HepG2 (cell line): ENCODE results near the gene KLF6. TPM values are rescaled to one million over a fixed set of nuclear protein-coding genes. Genes with fewer than 3 reads are reported as not detected.

ENCODE experiments used
- ARID5B ChIP-seq: IDR thresholded peaks from 2 replicates; pipeline ENCODE4 v1.4.0; 2020; ENCODE audit warnings: mild to moderate bottlenecking, missing genetic modification reagents
- CHD2 ChIP-seq: IDR thresholded peaks from 2 replicates; pipeline ENCODE4 v1.6.1; 2011; ENCODE audit warnings: low read depth, low read length, improper control_type of control experiment
- NFE2L2 ChIP-seq: fragments of 150-350 bp; IDR thresholded peaks from 2 replicates; pipeline ENCODE4 v1.6.1; 2014; ENCODE audit warnings: low read length
- PAXIP1 ChIP-seq: sonication (generic); formaldehyde crosslinking; conservative IDR thresholded peaks from 2 replicates; pipeline ENCODE4 v1.4.0; 2020; ENCODE audit warnings: mild to moderate bottlenecking, missing genetic modification reagents, moderate library complexity
- POLR2G ChIP-seq: fragments of 200-400 bp; formaldehyde crosslinking; IDR thresholded peaks from 2 replicates; pipeline ENCODE4 v1.6.1; 2018; ENCODE audit warnings: mild to moderate bottlenecking, low read depth, low read length, moderate library complexity
- TEAD3 ChIP-seq: optimal IDR thresholded peaks from 2 replicates; pipeline ENCODE3; 2016; ENCODE audit warnings: borderline replicate concordance
- ZNF142 ChIP-seq: sonication (generic); formaldehyde crosslinking; IDR thresholded peaks from 2 replicates; pipeline ENCODE4 v1.4.0; 2020; ENCODE audit warnings: missing genetic modification reagents
- ZNF550 ChIP-seq: sonication (generic); formaldehyde crosslinking; IDR thresholded peaks from 2 replicates; pipeline ENCODE4 v1.4.0; 2020; ENCODE audit warnings: mild to moderate bottlenecking, missing genetic modification reagents, borderline replicate concordance
- ZNF747 ChIP-seq: sonication (generic); formaldehyde crosslinking; IDR thresholded peaks from 2 replicates; pipeline ENCODE4 v1.8.1; 2023; ENCODE audit warnings: missing genetic modification reagents, mild to moderate bottlenecking, borderline replicate concordance
- polyA plus RNA-seq, 8 experiments: library from polyadenylated mRNA; depleted of rRNA in 3 of 8; stranded (reverse) in 7 of 8; unstranded in 1 of 8; fragments of >200 nt; fragmentation: Illumina TruSeq in 4 of 8; extraction: Trizol in 4 of 8; gene quantifications; 2 replicates each; pipeline versions ENCODE4 v1.2.1 to v1.2.3, GENCODE V29; 2011 to 2016; ENCODE audit warnings: low read depth in 4 of 8, missing spikeins in 1 of 8, mixed read lengths in 1 of 8; ENCODE audit not compliant: insufficient read depth in 1 of 8
- total RNA-seq, 5 experiments: library from RNA; depleted of rRNA; stranded (reverse); fragments of >200 nt; fragmentation: Illumina TruSeq; extraction: Trizol; gene quantifications; 2 replicates each; pipeline ENCODE4 v1.2.3, GENCODE V29; 2016; ENCODE audit warnings: low read depth in 1 of 5
- TF ChIP-seq, protein P1 (sequence below): sonication (generic); formaldehyde crosslinking; IDR thresholded peaks from 2 replicates; pipeline ENCODE4 v1.5.0; 2020; ENCODE audit warnings: mild to moderate bottlenecking, missing genetic modification reagents, moderate library complexity

KLF6 gene
- total and polyA plus RNA-seq, 2 of the 13 experiments (the other 11 are each of a cell fraction or from before 2014, with no cell fraction given), result 27.0 to 71.9 TPM

DNA sequence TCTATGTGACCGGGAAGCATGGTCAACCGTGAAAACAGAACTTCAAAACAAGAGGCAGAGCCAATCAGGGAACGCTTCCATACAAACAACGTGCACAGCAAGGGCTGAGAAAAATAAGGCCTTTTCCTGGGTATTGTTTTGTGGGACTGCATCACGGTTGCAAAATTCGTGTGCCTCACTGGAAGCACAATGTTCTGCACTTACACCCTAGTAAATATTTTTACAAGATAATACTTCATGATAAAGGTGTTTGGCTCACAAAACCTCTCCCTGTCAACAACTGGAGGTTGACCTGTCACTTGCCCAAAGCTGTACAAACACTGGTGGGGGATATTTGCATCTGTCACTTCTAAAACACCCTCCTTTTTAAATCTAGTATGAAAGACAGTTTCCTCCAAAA is 37.0 kb downstream of the KLF6 start (continued):
- peak; percentile 77 for TF ChIP-seq PAXIP1
- peak; percentile 91 for TF ChIP-seq ARID5B (CRISPR knock-in tag)
- peak; percentile 50 for TF ChIP-seq TEAD3 (CRISPR knock-in tag)
- TF ChIP-seq POLR2G, result no peak
- no peak for TF ChIP-seq ZNF747 (CRISPR knock-in tag)
- TF ChIP-seq, protein P1, sequence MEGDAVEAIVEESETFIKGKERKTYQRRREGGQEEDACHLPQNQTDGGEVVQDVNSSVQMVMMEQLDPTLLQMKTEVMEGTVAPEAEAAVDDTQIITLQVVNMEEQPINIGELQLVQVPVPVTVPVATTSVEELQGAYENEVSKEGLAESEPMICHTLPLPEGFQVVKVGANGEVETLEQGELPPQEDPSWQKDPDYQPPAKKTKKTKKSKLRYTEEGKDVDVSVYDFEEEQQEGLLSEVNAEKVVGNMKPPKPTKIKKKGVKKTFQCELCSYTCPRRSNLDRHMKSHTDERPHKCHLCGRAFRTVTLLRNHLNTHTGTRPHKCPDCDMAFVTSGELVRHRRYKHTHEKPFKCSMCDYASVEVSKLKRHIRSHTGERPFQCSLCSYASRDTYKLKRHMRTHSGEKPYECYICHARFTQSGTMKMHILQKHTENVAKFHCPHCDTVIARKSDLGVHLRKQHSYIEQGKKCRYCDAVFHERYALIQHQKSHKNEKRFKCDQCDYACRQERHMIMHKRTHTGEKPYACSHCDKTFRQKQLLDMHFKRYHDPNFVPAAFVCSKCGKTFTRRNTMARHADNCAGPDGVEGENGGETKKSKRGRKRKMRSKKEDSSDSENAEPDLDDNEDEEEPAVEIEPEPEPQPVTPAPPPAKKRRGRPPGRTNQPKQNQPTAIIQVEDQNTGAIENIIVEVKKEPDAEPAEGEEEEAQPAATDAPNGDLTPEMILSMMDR (CRISPR knock-in tag), result no peak
- no peak for TF ChIP-seq ZNF142 (CRISPR knock-in tag)
- no peak for TF ChIP-seq CHD2
- no peak for TF ChIP-seq ZNF550 (CRISPR knock-in tag)
- TF ChIP-seq NFE2L2, result no peak
